Esophagus muscularis mucosa (tissue), 3 donors: Measurements from ENCODE around the gene SH3PXD2B.

Experiments
- CTCF ChIP-seq, 3 experiments: fragments of 200-600 bp in 2 of 3; fragments of 450-650 bp in 1 of 3; sonication (generic) in 2 of 3; IDR thresholded peaks; one replicate each; pipeline ENCODE4 v1.5.1; 2017 to 2019; ENCODE audit warnings: antibody characterized with exemption in 3 of 3, mild to moderate bottlenecking in 2 of 3, moderate library complexity in 1 of 3
- POLR2A ChIP-seq: fragments of 450-650 bp; IDR thresholded peaks from one replicate; pipeline ENCODE4 v1.6.1; 2017; ENCODE audit warnings: antibody characterized with exemption, moderate library complexity, mild to moderate bottlenecking, low read depth
- POLR2AphosphoS5 ChIP-seq, 2 donors: sonication (generic); formaldehyde crosslinking; IDR thresholded peaks; one replicate each; pipeline ENCODE4 v1.6.1; 2017; ENCODE audit warnings: antibody characterized with exemption in 2 of 2

DNA sequence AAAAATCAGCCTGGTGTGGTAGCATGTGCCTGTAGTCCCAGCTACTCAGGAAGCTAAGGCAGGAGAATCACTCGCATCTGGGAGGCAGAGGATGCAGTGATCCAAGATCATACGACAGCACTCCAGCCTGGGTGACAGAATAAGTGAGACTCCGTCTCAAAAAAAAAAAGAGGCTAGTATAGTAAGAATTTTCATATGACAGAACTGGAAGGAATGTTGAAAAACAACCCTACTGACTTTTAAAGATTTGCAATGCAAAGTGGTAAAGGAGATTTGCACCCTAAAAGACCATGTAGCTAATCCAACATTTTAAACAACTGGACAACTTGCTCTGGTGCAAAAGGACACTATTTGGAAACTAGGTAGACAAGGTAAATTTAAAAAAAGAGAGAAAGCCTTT, 58.1 kb downstream of the SH3PXD2B start:
- TF ChIP-seq CTCF (IDR thresholded peaks at IDR 0.05) (no peak), POLR2AphosphoS5 (IDR thresholded peaks at IDR 0.05) (no peak), POLR2A (no peak)
